Body of pancreas (tissue), 4 donors: ENCODE results near the gene CES3.

Experiments
- CTCF ChIP-seq, 7 experiments: fragments of 450-650 bp in 4 of 7; fragments of 200-600 bp in 3 of 7; sonication (generic) in 3 of 7; IDR thresholded peaks; one replicate each; pipeline ENCODE4 v1.5.1; 2016 to 2019; ENCODE audit warnings: antibody characterized with exemption in 7 of 7
- POLR2A ChIP-seq, 3 donors: fragments of 450-650 bp; IDR thresholded peaks; one replicate each; pipeline ENCODE4 v1.6.1; 2016; ENCODE audit warnings: antibody characterized with exemption in 3 of 3, mild to moderate bottlenecking in 2 of 3

GRCh38 chr16:66968847-66969246 lies 7.8 kb downstream of the CES3 start:
- TF ChIP-seq CTCF (IDR thresholded peaks at IDR 0.05), result no peak
- TF ChIP-seq POLR2A (IDR thresholded peaks at IDR 0.05), result no peak
